ENCODE measurements around the gene POU2AF2.

POU2AF2 gene

GRCh38 chr11:111329306-111330204, 84.0 kb downstream of the POU2AF2 start:
- Histone ChIP-seq H4K20me1 (ENCODE audit: insufficient read depth, low read length) (no peaks in the 10 kb centered on the region), H3K4me2 (ENCODE audit: low read length) (no peak overlapping the region), H3K4me3 (ENCODE audit: low read depth, low read length, poor library complexity, severe bottlenecking) (no peak overlapping the region), H3K79me2 (ENCODE audit: insufficient read depth, low read length) (no peaks in the 10 kb centered on the region), H3K4me1 (ENCODE audit: insufficient read depth, low read length, severe bottlenecking) (peaks cover 28% of the 10 kb centered on the region), H3K9me3 (ENCODE audit: low read length) (no peaks in the 10 kb centered on the region), H2AFZ (ENCODE audit: low read length) (no peak overlapping the region), H3K9ac (ENCODE audit: low read length) (no peak overlapping the region), H3K36me3 (ENCODE audit: insufficient read depth, low read length) (no peaks in the 10 kb centered on the region), H3K9me2 (ENCODE audit: low read depth, low read length) (no peaks in the 10 kb centered on the region), H3K27ac (ENCODE audit: low read depth, low read length, poor library complexity, severe bottlenecking) (no peak overlapping the region), H3K27me3 (ENCODE audit: insufficient read depth, low read length) (no peaks in the 10 kb centered on the region), H3F3A (ENCODE audit: insufficient read depth, low read length) (no peaks in the 10 kb centered on the region)
- TF ChIP-seq CTCF (IDR thresholded peaks at IDR 0.05; ENCODE audit: low read length) (no peak), EZH2 (IDR thresholded peaks at IDR 0.05; ENCODE audit: borderline replicate concordance, low read length) (no peak)

- Histone ChIP-seq H4K20me1 (ENCODE audit: insufficient read depth, low read length) (no peaks in the 10 kb centered on the region), H3K4me2 (ENCODE audit: low read length) (no peak overlapping the region), H3K4me3 (ENCODE audit: low read depth, low read length, poor library complexity, severe bottlenecking) (no peak overlapping the region), H3K79me2 (ENCODE audit: insufficient read depth, low read length) (no peaks in the 10 kb centered on the region), H3K4me1 (ENCODE audit: insufficient read depth, low read length, severe bottlenecking) (peaks cover 28% of the 10 kb centered on the region), H3K9me2 (ENCODE audit: low read depth, low read length) (no peaks in the 10 kb centered on the region), H3K9ac (ENCODE audit: low read length) (no peak overlapping the region), H3K36me3 (ENCODE audit: insufficient read depth, low read length) (no peaks in the 10 kb centered on the region), H3K27ac (ENCODE audit: low read depth, low read length, poor library complexity, severe bottlenecking) (no peak overlapping the region), H3K9me3 (ENCODE audit: low read length) (no peaks in the 10 kb centered on the region), H3K27me3 (ENCODE audit: insufficient read depth, low read length) (no peaks in the 10 kb centered on the region), H2AFZ (ENCODE audit: low read length) (no peak overlapping the region), H3F3A (ENCODE audit: insufficient read depth, low read length) (no peaks in the 10 kb centered on the region)
- TF ChIP-seq CTCF (IDR thresholded peaks at IDR 0.05; ENCODE audit: low read length) (no peak), EZH2 (IDR thresholded peaks at IDR 0.05; ENCODE audit: borderline replicate concordance, low read length) (no peak)
Observed at GRCh38 chr11:111330234-111330893, 84.8 kb downstream of the POU2AF2 start.

GRCh38 chr11:111331711-111332479, 86.4 kb downstream of the POU2AF2 start:
- Histone ChIP-seq H3K9me2 (ENCODE audit: low read depth, low read length) (no peaks in the 10 kb centered on the region), H3K9ac (ENCODE audit: low read length) (no peak overlapping the region), H2AFZ (ENCODE audit: low read length) (no peak overlapping the region), H3K36me3 (ENCODE audit: insufficient read depth, low read length) (no peaks in the 10 kb centered on the region), H3K27me3 (ENCODE audit: insufficient read depth, low read length) (no peaks in the 10 kb centered on the region), H3K9me3 (ENCODE audit: low read length) (no peaks in the 10 kb centered on the region), H3F3A (ENCODE audit: insufficient read depth, low read length) (no peaks in the 10 kb centered on the region), H4K20me1 (ENCODE audit: insufficient read depth, low read length) (no peaks in the 10 kb centered on the region), H3K4me3 (ENCODE audit: low read depth, low read length, poor library complexity, severe bottlenecking) (no peak overlapping the region), H3K4me2 (ENCODE audit: low read length) (no peak overlapping the region), H3K27ac (ENCODE audit: low read depth, low read length, poor library complexity, severe bottlenecking) (no peak overlapping the region), H3K79me2 (ENCODE audit: insufficient read depth, low read length) (no peaks in the 10 kb centered on the region), H3K4me1 (ENCODE audit: insufficient read depth, low read length, severe bottlenecking) (peaks cover 28% of the 10 kb centered on the region)
- TF ChIP-seq CTCF (IDR thresholded peaks at IDR 0.05; ENCODE audit: low read length) = no peak

Data from OCI-LY1 (cell line).